ENCODE measurements around the gene UVRAG.

- TF ChIP-seq, protein P1, sequence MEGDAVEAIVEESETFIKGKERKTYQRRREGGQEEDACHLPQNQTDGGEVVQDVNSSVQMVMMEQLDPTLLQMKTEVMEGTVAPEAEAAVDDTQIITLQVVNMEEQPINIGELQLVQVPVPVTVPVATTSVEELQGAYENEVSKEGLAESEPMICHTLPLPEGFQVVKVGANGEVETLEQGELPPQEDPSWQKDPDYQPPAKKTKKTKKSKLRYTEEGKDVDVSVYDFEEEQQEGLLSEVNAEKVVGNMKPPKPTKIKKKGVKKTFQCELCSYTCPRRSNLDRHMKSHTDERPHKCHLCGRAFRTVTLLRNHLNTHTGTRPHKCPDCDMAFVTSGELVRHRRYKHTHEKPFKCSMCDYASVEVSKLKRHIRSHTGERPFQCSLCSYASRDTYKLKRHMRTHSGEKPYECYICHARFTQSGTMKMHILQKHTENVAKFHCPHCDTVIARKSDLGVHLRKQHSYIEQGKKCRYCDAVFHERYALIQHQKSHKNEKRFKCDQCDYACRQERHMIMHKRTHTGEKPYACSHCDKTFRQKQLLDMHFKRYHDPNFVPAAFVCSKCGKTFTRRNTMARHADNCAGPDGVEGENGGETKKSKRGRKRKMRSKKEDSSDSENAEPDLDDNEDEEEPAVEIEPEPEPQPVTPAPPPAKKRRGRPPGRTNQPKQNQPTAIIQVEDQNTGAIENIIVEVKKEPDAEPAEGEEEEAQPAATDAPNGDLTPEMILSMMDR (IDR thresholded peaks at IDR 0.05; ENCODE audit: low read depth, low read length, missing input control): no peak
- TF ChIP-seq MAX (IDR thresholded peaks at IDR 0.05): no peak
- no peak for TF ChIP-seq YY1 (IDR thresholded peaks at IDR 0.05)
These were observed 371.8 kb downstream of the UVRAG start for GRCh38 chr11:76186776-76187279.
